ENCODE results near the gene NANOS2.
"Not testable (repeated sequence)": the region's sequence is repeated elsewhere in the genome, so short reads cannot be mapped to it uniquely, and the experiment has no call there.

NANOS2 gene

GRCh38 chr19:45876411-45877197 lies 38.0 kb downstream of the NANOS2 start:
- no peak for DNase-seq (ENCODE audit: low spot score)

GRCh38 chr19:45876161-45876410 lies 38.5 kb downstream of the NANOS2 start:
- no peak for DNase-seq (ENCODE audit: low spot score)

DNA sequence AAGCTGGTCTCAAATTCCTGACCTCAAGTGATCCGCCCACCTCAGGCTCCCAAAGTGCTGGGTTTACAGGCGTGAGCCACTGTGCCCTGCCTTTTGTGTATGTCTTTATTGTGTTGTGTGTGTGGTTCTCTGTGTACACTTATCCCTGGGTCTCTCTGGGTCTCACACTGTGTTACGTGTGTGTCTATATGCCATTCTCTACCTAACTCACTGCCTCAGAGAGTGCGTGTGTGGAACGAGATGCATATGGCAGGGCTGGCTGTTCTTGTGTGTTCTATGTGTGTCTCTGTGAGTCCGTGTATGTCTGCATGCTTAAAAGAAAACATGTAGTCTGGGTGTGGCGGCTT lies 40.0 kb downstream of the NANOS2 start:
- no peak for DNase-seq (ENCODE audit: low spot score)

GRCh38 chr19:45873219-45873772 lies 41.3 kb downstream of the NANOS2 start:
- DNase-seq (ENCODE audit: low spot score) = no peak

- no peak for DNase-seq (ENCODE audit: low spot score)
Observed at GRCh38 chr19:45872095-45872919, 42.3 kb downstream of the NANOS2 start.

GRCh38 chr19:45870798-45871197 lies 43.8 kb downstream of the NANOS2 start:
- no peak for DNase-seq (ENCODE audit: low spot score)

DNA sequence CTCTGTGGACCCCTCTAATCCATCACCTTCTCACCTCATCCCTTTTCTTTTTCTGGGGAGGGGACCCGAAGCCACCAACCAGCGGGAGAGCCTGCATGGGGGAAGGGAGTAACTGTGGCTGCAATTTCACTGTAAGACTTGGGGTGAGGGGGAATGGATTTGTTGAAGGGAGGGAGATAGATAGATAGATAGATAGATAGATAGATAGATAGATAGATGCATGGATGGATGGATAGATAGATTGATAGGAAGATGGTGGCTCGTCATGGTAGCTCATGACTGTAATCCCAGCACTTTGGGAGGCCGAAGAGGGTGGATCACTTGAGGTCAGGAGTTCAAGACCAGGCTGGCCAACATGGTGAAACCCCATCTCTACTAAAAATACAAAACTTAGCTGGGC lies 47.3 kb downstream of the NANOS2 start:
- DNase-seq (ENCODE audit: low spot score) = not testable (repeated sequence)

- no peak for DNase-seq (ENCODE audit: low spot score)
Observed at GRCh38 chr19:45866400-45867176, 48.0 kb downstream of the NANOS2 start.

- no peak for DNase-seq (ENCODE audit: low spot score)
Observed at GRCh38 chr19:45865269-45865948, 49.2 kb downstream of the NANOS2 start.

- DNase-seq (ENCODE audit: low spot score) = no peak
Observed at GRCh38 chr19:45864629-45865082, 49.9 kb downstream of the NANOS2 start.

GRCh38 chr19:45863840-45864628 lies 50.5 kb downstream of the NANOS2 start, which contains the start of gene FOXA3:
TSS of gene FOXA3 (plus strand) at chr19:45864326. CDS start at chr19:45864457, 131 bp downstream.
- DNase-seq (ENCODE audit: low spot score) = peak; percentile 76

- no peak for DNase-seq (ENCODE audit: low spot score)
Observed at GRCh38 chr19:45863335-45863839, 51.2 kb downstream of the NANOS2 start.

Data from germinal center (tissue), 1 donor.